ENCODE measurements around the gene SNRPB2.
A peak's percentile ranks its signal among the peaks of the same experiment; 100 is the strongest.

The SNRPB2 gene

DNA sequence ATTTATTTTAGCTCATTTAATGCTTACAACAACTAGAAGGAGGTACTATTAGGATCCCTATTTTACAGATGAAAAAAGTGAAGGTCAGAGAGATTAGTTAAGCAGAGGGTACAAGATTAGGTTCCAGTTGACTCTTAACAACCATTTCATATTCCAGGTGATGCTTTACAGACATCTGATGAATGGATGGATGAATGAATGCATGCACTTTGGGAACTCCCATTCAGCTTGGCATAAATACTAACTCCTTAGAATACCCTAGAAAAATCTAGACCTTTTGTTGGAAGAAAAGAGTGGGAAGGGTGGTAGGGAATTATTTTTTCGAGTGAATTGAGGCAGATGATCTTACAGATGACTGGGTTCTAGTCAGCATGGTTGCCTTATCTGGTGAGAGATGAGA is 746 bp upstream of the SNRPB2 start:
- no peak for DNase-seq (ENCODE audit: low read depth in 2 of 2, low spot score in 1 of 2)

DNA sequence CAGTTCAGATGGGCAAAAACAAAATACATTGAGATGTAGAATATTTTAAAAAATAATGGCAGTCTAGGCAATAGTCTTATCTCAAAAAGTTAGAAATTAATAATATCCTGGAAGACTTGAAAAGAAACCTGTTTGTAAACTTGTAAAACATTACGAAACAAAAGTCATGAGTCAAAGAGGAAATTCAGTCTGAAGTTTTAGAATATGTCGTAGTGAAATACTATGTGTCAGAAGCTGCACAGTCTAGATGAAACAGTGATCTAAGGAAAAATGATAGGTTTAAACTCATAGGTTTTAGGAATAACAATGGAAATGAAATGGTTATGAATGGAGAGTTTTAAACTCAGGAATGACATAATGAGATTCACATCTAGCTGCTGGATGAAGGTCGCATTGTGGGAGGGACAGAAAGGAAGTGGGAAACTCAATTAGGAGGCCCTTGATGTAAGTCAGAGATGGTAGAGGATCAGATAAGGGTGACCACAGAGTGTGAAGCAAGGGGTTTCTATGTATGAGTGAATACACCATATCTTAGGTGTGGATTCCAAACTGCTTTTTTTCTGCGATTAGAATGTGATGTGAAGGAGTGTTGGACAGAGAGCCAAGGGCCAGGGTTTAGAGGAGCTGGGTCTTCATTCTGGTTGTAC is 2.8 kb downstream of the SNRPB2 start:
- no peak for DNase-seq (ENCODE audit: low read depth in 2 of 2, low spot score in 1 of 2)

DNA sequence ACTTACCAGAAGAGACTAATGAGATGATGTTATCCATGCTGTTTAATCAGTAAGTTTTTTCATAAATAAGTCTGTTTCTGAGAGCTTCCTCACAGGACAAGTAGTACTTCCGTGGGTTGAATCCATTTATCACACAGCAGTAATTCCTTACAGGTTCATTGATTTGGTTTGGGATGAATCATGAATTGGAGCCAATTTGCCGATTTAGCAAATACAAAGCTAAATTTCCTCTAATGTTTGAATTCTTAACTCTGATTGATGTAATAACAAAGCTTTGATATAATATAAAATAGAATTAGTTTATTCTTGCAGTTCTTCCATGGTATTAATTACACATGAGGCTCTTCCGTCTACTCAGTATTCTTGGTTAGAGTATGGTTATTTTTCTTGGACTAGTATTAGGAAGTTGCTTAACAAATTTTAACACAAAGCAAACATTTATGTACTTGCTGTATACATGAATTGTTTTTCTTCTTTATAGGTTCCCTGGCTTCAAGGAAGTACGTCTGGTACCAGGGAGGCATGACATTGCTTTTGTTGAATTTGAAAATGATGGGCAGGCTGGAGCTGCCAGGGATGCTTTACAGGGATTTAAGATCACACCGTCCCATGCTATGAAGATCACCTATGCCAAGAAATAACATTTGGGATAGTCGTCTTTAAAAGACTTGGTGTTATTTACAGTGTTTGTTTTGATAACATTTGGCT is 10.7 kb downstream of the SNRPB2 start:
- no peak for DNase-seq (ENCODE audit: low read depth in 2 of 2, low spot score in 1 of 2)

DNA sequence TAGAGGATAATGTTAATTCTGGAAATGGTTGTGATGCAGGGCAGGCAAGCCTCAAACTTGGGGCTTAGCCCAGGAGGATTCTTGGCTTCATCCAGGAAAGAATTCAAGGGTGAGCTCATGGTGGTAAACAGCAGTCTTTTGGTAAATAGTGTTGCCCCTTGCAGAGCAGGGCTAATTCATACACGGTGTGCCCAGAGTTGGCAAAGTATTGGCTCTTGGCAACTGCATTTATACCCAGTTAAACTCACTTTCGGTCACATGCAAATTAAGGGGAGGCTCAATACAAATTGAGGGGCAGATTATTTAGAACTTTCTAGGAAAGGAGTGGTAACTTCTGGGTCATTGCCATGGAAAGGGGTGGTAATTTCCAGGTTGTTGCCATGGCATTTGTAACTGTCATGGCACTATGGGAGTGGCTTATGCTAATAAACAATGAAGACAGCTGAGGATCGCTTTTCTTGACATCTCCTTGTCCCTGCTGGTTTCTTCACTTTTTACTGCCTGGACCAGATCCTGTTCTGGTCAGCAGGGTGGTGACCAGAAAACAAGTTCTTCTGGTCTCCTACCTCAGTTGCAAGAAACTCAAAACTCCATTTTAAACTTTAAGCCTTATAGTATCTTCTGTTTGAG is 14.5 kb downstream of the SNRPB2 start:
- no peak for DNase-seq (ENCODE audit: low read depth in 2 of 2, low spot score in 1 of 2)

DNA sequence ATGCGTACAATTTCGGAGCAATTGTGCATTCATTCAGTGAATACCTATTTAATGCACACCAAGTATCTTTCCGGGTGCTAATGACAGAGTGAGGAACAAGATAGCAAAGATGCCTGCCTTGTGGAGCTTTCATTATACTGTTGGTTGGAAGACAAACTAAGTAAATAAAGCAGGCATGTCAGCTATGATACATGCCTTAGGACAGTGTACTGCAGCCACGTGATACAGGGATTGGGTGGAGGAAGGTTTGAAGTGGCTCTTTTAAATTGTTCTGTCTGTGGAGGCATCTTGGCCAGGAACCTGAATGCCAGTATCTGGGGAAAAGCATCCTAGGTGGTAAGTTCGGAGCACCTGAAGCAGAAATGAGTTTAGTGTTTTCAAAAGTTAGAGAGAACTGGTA is 15.4 kb downstream of the SNRPB2 start:
- no peak for DNase-seq (ENCODE audit: low read depth in 2 of 2, low spot score in 1 of 2)

DNA sequence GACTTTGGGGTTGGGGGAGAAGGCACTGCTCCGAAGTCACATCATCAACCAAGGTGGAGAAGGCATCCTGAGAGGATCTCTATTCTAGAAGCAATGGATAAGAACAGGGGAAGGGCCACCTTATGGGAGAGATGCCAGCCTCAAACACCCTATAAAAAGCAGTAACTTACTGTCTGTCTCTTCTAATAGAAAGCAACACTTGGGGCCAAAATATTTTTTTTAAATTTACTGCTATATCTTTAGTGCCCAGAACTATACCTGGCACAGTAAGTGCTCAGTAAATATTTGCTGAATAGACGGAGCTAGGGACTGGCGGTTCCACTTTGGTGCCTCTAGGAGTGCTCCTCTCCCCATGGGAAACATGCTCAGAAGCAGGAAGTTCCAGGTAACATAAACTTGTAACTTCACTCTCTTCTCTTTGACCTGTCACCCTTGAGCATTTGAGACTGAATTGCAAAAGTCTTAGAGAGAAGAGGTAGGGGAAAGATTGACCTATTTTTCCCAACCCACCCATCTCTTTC is 17.5 kb downstream of the SNRPB2 start:
- no peak for DNase-seq (ENCODE audit: low read depth in 2 of 2, low spot score in 1 of 2)

DNA sequence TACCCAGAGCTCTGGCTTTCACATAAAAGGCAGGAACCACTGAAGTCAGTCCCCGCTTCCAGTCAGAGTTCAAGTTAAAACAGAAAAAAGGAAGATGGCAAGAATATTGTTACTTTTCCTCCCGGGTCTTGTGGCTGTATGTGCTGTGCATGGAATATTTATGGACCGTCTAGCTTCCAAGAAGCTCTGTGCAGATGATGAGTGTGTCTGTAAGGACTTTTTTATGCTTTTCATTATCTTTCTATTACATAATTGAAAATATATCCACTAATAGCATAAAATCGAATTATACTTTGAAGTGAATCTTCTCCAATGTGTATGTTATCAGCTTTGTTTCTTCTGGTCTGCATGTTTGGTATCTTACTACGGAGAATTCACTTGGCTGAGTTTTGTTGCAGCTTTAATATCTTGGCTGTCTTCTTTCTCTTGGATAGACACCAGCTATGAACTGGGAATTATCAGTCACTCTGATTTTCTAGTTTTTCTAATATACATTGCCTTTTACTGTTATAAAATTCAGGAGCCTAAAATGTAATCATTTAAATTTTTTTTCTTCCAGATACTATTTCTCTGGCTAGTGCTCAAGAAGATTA is 18.6 kb downstream of the SNRPB2 start, which contains the start of gene OTOR:
Gene OTOR (plus strand): TSS at position 51 of the 593 bp plus-strand sequence. CDS start 44 bp downstream, at position 95.
- DNase-seq (ENCODE audit: low read depth in 2 of 2, low spot score in 1 of 2): no peak

DNA sequence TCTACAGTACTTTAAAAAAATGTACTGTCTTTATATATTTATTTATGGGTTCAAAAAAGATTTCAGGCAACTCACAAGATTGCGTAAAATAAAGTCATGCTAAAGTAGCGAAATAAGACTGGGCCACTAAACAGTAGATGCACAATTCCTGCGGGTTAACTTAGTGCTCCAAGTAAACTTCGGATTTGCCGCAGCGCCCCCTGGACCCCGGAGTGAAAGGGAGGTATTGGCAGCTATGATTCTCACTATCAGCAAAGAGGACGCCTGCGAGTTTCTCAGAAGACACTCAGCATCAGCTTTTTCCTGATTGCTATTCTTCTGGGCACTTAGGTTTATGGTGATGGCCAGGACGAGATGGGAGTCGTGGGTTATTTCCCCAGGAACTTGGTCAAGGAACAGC is 19.7 kb downstream of the SNRPB2 start:
- no peak for DNase-seq (ENCODE audit: low read depth in 2 of 2, low spot score in 1 of 2)

DNA sequence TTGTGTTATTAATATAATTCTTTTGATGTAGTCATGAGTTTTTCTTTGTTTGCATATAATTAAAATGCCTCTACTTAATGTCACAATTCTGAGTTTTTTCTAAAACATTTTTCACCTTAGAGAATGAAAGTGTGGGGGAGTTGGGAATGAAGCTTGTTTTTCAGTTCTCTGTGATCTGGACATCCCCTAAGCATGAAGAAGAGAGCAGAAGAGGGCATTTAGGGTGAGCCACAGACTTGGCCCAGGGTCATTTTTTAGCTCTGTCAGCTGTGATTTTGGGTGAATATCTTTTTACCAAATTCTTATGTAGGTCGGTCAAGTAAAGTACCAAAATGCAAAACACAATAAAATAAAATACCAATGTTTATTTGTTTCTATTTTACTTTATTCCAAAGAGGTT is 22.3 kb downstream of the SNRPB2 start:
- DNase-seq (ENCODE audit: low read depth in 2 of 2, low spot score in 1 of 2): no peak

DNA sequence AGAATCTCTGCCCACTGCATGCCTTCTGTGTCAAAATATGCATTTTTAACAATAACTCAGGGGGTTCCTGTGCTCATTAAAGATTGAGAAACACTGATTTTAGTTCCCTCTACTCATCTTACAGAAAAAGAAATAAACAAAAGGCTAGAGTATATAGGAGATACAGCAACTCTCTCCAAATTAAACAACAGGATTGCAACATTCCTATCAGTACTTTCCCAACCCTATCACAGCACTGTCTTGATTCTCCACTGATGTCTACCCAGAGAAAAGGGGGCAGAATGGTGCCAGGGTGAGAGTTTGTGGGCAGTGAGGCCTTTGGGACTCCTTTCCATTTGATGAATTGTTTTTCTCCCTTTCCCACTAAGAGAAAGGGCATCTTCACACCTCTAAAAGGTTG is 23.1 kb downstream of the SNRPB2 start:
- no peak for DNase-seq (ENCODE audit: low read depth in 2 of 2, low spot score in 1 of 2)

DNA sequence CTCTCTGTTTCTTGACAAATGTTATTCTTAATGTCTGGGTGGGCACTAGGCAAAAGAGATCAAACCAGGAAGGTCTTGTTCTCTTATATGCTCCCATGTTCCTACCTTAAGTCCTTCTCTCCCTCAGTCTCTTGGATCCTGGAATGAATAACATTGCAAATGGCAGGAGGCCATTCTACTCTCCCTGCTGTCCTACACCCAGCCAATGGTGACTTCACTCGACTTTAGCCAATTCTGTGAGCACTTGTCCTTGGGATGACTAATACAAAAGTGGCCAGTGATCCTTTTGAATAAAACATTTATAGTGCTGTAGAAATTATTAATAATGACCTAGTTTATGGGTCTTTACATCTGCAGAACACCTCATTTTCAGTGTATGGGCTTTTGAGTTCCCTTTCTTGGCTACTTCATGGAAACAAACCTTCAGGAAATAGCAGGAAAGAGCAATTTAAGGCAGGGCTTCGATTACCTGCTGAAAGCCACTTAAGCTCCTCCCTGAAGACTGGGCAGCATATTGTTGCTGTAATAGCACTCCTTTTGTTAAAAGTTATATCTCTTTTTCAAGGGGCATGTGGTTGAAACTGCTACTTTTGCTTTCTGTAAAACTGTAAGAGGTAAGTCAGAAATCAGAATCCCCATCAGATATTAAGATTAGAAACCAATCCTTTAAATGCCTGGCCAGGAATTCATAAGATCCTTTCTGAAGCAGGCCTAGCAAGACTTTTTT is 28.8 kb downstream of the SNRPB2 start:
- DNase-seq (ENCODE audit: low read depth in 2 of 2, low spot score in 1 of 2): no peak

DNA sequence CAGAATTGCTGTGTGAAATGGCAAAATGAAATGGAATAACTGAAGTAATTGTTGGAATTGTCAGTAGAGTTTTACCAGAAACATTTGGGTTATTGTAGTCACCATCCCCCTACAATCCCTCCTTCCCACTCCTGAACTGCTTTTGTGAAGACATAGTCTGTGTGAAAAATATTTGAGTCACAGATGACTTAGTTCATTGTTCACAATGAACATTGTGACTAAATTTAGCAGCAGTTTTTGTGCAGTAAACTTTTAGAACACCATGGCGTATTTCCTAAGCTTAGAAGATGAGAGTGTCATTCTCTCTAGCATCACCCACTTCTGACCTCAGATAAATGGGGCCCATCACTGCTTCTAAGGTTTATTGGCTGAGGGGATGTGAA is 29.3 kb downstream of the SNRPB2 start:
- DNase-seq (ENCODE audit: low read depth in 2 of 2, low spot score in 1 of 2): no peak

DNA sequence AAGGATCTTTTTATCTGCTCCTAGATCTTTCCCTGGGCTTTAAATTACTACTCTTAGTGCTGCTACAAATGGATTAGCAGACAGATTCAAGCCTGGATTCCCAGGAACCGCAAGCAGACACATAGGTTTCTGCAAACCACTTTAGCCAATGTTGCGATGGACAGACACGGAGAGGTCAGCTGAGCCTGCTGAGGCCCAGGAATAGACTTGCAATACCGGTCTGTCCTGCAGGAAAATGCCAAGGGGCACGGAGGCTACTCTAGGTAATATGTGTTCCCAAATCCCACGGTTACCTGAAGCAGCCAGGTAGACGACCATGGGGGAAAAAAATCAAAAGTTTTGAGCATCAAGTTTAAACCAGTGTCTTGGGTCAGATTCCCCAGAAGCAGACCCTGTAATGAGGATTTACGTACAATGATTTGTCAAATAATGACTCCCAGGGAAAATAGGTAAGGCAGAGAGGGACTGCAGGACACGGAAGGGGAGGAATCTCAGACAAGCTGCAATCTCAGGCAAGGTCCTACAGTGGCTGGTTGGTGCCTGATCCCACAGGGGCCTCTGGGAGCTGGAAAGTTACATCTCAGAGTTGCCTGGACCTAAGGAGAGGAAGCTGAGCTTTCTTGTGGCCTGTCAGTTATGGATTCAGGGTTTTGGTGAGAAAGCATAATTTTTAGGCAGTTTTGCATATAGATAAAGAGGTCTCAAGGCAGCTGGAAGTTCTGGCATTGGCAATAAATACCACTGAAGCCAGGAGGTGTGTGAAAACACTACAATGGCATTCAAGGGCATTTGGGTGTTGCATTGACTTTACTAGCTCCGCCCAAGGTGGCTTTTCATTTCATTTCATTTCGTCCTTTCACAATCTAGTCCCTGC is 30.8 kb downstream of the SNRPB2 start:
- DNase-seq (ENCODE audit: low read depth in 2 of 2, low spot score in 1 of 2): no peak

DNA sequence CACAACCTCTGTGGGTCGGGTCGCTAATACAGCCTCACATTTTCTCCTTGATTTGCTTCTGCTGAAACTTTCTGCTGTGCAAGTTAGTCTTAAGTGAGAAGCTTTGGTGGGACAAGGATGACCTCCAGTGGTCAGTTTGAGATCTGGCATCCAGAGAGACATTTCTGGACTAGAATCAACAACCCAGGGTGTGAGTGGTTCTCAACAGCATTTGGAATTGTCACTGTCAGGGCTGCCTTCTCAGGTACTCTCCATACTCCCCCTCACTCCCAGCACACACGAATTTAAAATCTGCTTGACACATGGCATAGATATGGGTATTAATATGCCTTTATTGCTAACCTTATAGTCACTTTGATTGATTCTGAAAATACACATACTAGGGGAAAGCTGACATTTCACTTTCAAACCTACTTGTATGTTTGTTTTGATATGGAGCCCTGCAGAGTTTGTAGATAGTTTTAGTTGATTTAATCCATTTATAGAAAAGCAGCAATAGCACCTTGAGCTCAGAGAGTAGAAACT is 31.5 kb downstream of the SNRPB2 start:
- peak; percentile 3 to 21 for DNase-seq (ENCODE audit: low read depth in 2 of 2, low spot score in 1 of 2)

DNA sequence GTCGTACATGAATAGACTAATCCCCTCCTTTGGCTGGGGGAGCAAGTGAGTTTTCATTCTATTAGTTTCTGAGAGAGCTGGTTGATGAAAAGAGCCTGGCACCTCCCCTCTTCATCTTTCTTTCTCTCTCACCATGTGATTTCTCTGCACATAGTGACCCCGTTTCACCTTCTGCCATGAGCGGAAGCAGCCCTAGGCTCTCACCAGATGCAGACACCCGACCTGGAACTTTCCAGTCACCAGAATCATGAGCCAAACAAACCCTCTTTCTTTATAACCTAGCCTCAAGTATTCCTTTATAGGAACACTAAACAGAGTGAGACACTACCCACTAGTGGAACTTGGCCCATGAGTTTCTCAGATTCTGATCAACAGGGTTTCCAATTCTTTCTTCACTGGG is 34.7 kb downstream of the SNRPB2 start:
- DNase-seq (ENCODE audit: low read depth in 2 of 2, low spot score in 1 of 2): no peak

DNA sequence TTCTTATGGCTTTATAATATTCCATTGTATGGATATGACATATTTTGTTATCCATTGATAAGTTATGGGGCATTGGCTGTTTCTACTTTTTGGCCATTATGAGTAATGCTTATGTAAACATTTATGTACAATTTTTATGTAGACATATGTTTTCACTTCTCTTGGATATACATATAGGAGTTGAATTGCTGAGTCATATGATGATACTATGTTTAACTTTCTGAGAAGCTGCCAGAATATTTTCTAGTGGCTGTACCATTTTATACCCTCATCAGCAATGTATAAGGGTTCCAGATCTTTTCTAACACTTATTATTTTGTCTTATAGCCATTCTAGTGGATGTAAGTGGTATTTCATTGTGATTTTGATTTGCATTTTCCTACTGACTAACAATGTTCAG is 41.4 kb downstream of the SNRPB2 start:
- no peak for DNase-seq (ENCODE audit: low read depth in 2 of 2, low spot score in 1 of 2)

DNA sequence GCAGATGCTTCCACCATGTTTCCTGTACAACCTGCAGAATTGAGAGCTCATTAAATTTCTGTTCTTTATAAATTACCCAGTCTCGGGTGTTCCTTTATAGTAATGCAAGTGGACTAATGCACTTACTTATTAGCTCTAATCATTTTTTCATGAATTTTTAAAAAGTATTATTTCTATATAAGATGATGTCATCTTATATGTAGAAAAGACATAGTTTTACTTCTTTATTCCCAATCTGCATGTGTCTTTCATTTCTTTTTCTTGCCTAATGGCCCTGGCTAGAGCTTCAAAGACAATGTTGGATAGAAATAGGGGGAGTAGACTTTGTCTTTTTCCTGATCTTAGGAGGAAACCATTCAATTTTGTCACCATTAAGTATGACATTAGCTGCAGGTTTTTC is 46.1 kb downstream of the SNRPB2 start:
- no peak for DNase-seq (ENCODE audit: low read depth in 2 of 2, low spot score in 1 of 2)

DNA sequence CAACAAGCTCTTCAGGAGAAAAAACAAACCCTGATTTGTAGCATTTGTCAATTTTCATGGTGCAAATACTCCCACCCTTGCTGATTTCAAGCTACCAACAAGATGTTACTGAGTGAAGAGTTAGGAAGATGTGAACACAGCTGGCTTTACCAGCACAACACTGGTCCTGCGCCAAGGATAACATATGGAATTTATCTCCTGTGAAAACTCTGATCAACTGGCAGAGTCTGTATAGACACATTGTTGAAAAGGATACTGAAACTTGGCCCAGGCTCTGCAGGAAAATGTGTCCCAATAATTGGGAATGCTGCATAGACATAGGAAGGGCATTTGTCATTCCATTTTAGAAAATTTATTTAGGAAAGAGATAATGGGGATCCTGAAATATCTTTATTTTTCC is 47.3 kb downstream of the SNRPB2 start:
- DNase-seq (ENCODE audit: low read depth in 2 of 2, low spot score in 1 of 2): no peak

DNA sequence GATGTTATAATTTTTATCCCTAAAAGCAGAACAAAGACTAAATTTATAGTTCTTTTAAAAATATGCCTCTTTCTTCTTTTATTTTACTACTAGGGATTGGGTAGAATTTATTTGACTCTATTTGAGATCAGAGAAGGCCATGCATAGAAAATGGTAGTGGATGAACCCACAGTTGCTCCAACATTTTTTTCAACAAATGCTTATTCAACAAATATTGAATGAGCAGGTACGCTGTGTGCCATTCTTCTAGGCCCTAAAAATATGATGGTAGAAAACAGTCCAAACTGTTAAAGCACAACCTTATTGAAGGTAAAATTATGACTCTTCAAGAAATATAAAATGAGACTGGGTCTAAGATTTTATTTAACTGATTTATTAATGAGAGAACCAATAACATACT is 48.3 kb downstream of the SNRPB2 start:
- no peak for DNase-seq (ENCODE audit: low read depth in 2 of 2, low spot score in 1 of 2)

DNA sequence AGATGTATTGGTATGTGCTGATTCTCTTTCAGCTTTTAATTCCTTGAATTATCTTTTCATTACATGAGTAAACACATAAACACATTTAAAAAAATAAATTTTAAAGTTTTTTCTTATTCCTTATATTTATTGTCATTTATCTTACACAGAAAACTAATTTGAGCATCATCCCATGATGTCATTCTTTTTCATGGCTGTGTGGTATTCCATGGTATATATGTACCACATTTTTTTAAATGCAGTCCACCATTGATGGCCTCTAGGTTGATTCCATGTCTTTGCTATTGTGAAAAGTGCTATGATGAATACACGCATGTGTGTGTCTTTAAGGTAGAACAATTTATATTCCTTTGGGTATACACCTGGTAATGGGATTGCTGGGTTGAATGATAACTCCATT is 51.7 kb downstream of the SNRPB2 start:
- DNase-seq (ENCODE audit: low read depth in 2 of 2, low spot score in 1 of 2): no peak

Measured in stimulated activated CD8-positive, alpha-beta memory T cell treated with anti-CD3 and anti-CD28 coated beads, Interleukin-4, amount 100 ng/mL, for 1 hour (primary cell).